SK-N-SH treated with all-trans-retinoic acid at 6 μM for 48 hours (cell line): ENCODE results near the gene TCL1A.

Experiments
- ATAC-seq: fragments of 200-7000 bp; cut with Tn5 transposase; 3 replicates; pipeline ENCODE4 v1.9.1; 2020; ENCODE audit warnings: mild to moderate bottlenecking, moderate library complexity
- ARNTL ChIP-seq: fragments of 450-650 bp; formaldehyde crosslinking; IDR thresholded peaks from 2 replicates; pipeline ENCODE4 v1.5.0; 2020; ENCODE audit warnings: low read depth, mild to moderate bottlenecking, moderate library complexity, borderline replicate concordance
- BACH2 ChIP-seq: fragments of 250-450 bp; sonication (Bioruptor Pico); IDR thresholded peaks from 2 replicates; pipeline ENCODE4 v1.9.0; 2021; ENCODE audit warnings: mild to moderate bottlenecking, borderline replicate concordance
- CREB5 ChIP-seq: fragments of 250-450 bp; sonication (Bioruptor Pico); IDR thresholded peaks from 2 replicates; pipeline ENCODE4 v1.5.1; 2020; ENCODE audit warnings: low read depth, mild to moderate bottlenecking, moderate library complexity
- CSDC2 ChIP-seq: fragments of 250-450 bp; sonication (Bioruptor Pico); IDR thresholded peaks from 2 replicates; pipeline ENCODE4 v1.5.0; 2020; ENCODE audit warnings: mild to moderate bottlenecking, moderate library complexity
- GLIS3 ChIP-seq: fragments of 250-450 bp; sonication (Bioruptor Pico); IDR thresholded peaks from 2 replicates; pipeline ENCODE4 v1.5.0; 2020; ENCODE audit warnings: mild to moderate bottlenecking, moderate library complexity
- ISL1 ChIP-seq: fragments of 250-450 bp; sonication (Bioruptor Pico); IDR thresholded peaks from 2 replicates; pipeline ENCODE4 v2.1.2; 2022; ENCODE audit warnings: mild to moderate bottlenecking, moderate library complexity
- OSR1 ChIP-seq: fragments of 250-450 bp; sonication (Bioruptor Pico); IDR thresholded peaks from 2 replicates; pipeline ENCODE4 v1.8.0; 2022; ENCODE audit warnings: moderate library complexity, mild to moderate bottlenecking, inconsistent platforms
- PATZ1 ChIP-seq: fragments of 250-450 bp; sonication (Bioruptor Pico); IDR thresholded peaks from 2 replicates; pipeline ENCODE4 v1.8.0; 2020; ENCODE audit warnings: mild to moderate bottlenecking, moderate library complexity, borderline replicate concordance
- POU6F1 ChIP-seq: fragments of 250-450 bp; sonication (Bioruptor Pico); IDR thresholded peaks from 2 replicates; pipeline ENCODE4 v1.8.0; 2021; ENCODE audit warnings: low read depth, mild to moderate bottlenecking, moderate library complexity, borderline replicate concordance
- SNAI2 ChIP-seq: fragments of 250-450 bp; sonication (Bioruptor Pico); IDR thresholded peaks from 2 replicates; pipeline ENCODE4 v1.5.0; 2020; ENCODE audit warnings: mild to moderate bottlenecking, moderate library complexity
- TCF4 ChIP-seq: fragments of 250-450 bp; sonication (Bioruptor Pico); IDR thresholded peaks from 2 replicates; pipeline ENCODE4 v1.8.0; 2021; ENCODE audit warnings: mild to moderate bottlenecking, moderate library complexity, borderline replicate concordance
- TOX ChIP-seq: fragments of 250-450 bp; sonication (Bioruptor Pico); IDR thresholded peaks from 2 replicates; pipeline ENCODE4 v1.8.0; 2021; ENCODE audit warnings: mild to moderate bottlenecking, moderate library complexity, borderline replicate concordance
- TSHZ2 ChIP-seq: fragments of 250-450 bp; sonication (Bioruptor Pico); IDR thresholded peaks from 2 replicates; pipeline ENCODE4 v1.5.0; 2020; ENCODE audit warnings: mild to moderate bottlenecking, moderate library complexity
- ZC3H10 ChIP-seq: fragments of 250-450 bp; sonication (Bioruptor Pico); IDR thresholded peaks from 2 replicates; pipeline ENCODE4 v1.5.1; 2021; ENCODE audit warnings: mild to moderate bottlenecking, moderate library complexity
- ZFP3 ChIP-seq: fragments of 250-450 bp; sonication (Bioruptor Pico); IDR thresholded peaks from 2 replicates; pipeline ENCODE4 v1.5.0; 2020; ENCODE audit warnings: mild to moderate bottlenecking, moderate library complexity
- ZFP30 ChIP-seq: fragments of 450-650 bp; formaldehyde crosslinking; IDR thresholded peaks from 2 replicates; pipeline ENCODE4 v1.5.0; 2022; ENCODE audit warnings: mild to moderate bottlenecking, moderate library complexity
- ZNF565 ChIP-seq: fragments of 450-650 bp; formaldehyde crosslinking; conservative IDR thresholded peaks from 2 replicates; pipeline ENCODE4 v1.5.0; 2020; ENCODE audit warnings: low read depth, mild to moderate bottlenecking, moderate library complexity
- ZNF70 ChIP-seq: fragments of 450-650 bp; formaldehyde crosslinking; IDR thresholded peaks from 2 replicates; pipeline ENCODE4 v1.5.0; 2020; ENCODE audit warnings: mild to moderate bottlenecking, moderate library complexity
- ZNF8 ChIP-seq: fragments of 450-650 bp; formaldehyde crosslinking; IDR thresholded peaks from 2 replicates; pipeline ENCODE4 v1.5.0; 2020; ENCODE audit warnings: mild to moderate bottlenecking, moderate library complexity

Gene TCL1A

GRCh38 chr14:95698287-95698686, 15.6 kb downstream of the TCL1A start:
- ATAC-seq, result no peak
- no peak for TF ChIP-seq TSHZ2 (CRISPR knock-in tag)
- TF ChIP-seq ZNF70 (CRISPR knock-in tag), result no peak
- TF ChIP-seq CSDC2 (CRISPR knock-in tag), result no peak
- no peak for TF ChIP-seq ZC3H10 (CRISPR knock-in tag)
- no peak for TF ChIP-seq POU6F1 (CRISPR knock-in tag)

- TF ChIP-seq CREB5 (no peak), TOX (CRISPR knock-in tag) (no peak), POU6F1 (CRISPR knock-in tag) (no peak), ZFP30 (CRISPR knock-in tag) (no peak), GLIS3 (CRISPR knock-in tag) (no peak), TCF4 (CRISPR knock-in tag) (no peak), CSDC2 (CRISPR knock-in tag) (no peak), ZNF8 (CRISPR knock-in tag) (no peak), ISL1 (CRISPR knock-in tag) (no peak), ZFP3 (no peak), BACH2 (CRISPR knock-in tag) (no peak)
- ATAC-seq, result no peak
Observed at GRCh38 chr14:95697764-95698163, 16.2 kb downstream of the TCL1A start.

- ATAC-seq, result no peak
- TF ChIP-seq CREB5 (no peak), PATZ1 (no peak), ZFP30 (CRISPR knock-in tag) (no peak), OSR1 (CRISPR knock-in tag) (no peak), ZNF565 (CRISPR knock-in tag) (no peak), ARNTL (CRISPR knock-in tag) (no peak), TSHZ2 (CRISPR knock-in tag) (no peak), TCF4 (CRISPR knock-in tag) (no peak), CSDC2 (CRISPR knock-in tag) (no peak), ZC3H10 (CRISPR knock-in tag) (no peak), ZNF8 (CRISPR knock-in tag) (no peak), SNAI2 (no peak)
Observed at GRCh38 chr14:95696741-95697140, 17.2 kb downstream of the TCL1A start.
